ENCODE measurements around the gene FOXK1. TPM values are rescaled to one million over a fixed set of nuclear protein-coding genes. Genes with fewer than 3 reads are reported as not detected.
A peak's percentile ranks its signal among the peaks of the same experiment; 100 is the strongest.

FOXK1 gene
- total and polyA plus RNA-seq, 9 of the 15 experiments (the other 6 are each of a cell fraction or from before 2014, with no cell fraction given) = 0.32 to 45.5 (median 8.1) TPM

- TF ChIP-seq ZNF518B (CRISPR knock-in tag; IDR thresholded peaks at IDR 0.05) = no peak
- no peak for TF ChIP-seq PKNOX1 (IDR thresholded peaks at IDR 0.05)
Observed at GRCh38 chr7:4772306-4772705, 90.2 kb downstream of the FOXK1 start (continued).

- ATAC-seq (no peak), DNase-seq (ENCODE audit: extremely low read depth in 1 of 4, low spot score in 3 of 4) (no peak), FAIRE-seq (no peak)
- H3K36me3 ChIP-seq (ENCODE audit: control insufficient read depth, insufficient read depth, low read length) = peaks cover 18% of the 10 kb centered on the region; the same call in 2 of the 3 replicates
- POLR2A ChIA-PET = interaction anchor here (0.6 to 1.1 kb wide), 3 partner anchors 11 to 18 kb away, joined by 3 to 4 read pairs (median 3); no protein-coding TSS in a partner anchor
- in situ Hi-C loops (cut with MboI) (no loop called here), intact Hi-C loops (cut with micrococcal nuclease) (no loop called here)
- peaks cover 19 to 24% of the 10 kb centered on the region in 2 experiments for H3K4me1 ChIP-seq (replicated peaks in 1 of 2; ENCODE audit: control insufficient read depth in 2 of 2, insufficient read depth in 2 of 2, low read length in 2 of 2)
- H2AFZ ChIP-seq (ENCODE audit: low read depth, low read length) = no peak overlapping the region
- H3K9ac ChIP-seq (ENCODE audit: insufficient read depth in 1 of 2, low read depth in 2 of 2, low read length in 2 of 2) = peak overlapping the region in 1 of 2 experiments; percentile 95; a peak in 1 of 4 replicates
- H3K9me3 ChIP-seq (replicated peaks; ENCODE audit: control insufficient read depth, insufficient read depth, low read depth, low read length) = no peaks in the 10 kb centered on the region
- peak overlapping the region; percentile 88 for H3K4me2 ChIP-seq (ENCODE audit: insufficient read depth, low read length)
- TF ChIP-seq HSF4 (CRISPR knock-in tag; IDR thresholded peaks at IDR 0.05; ENCODE audit: borderline replicate concordance) = no peak
- TF ChIP-seq ZKSCAN8 (CRISPR knock-in tag; IDR thresholded peaks at IDR 0.05) = no peak
- no peak for TF ChIP-seq OTX1 (CRISPR knock-in tag; IDR thresholded peaks at IDR 0.05)
- peak in 1 of 2 experiments; percentile 92; a peak in 2 of 4 replicates for TF ChIP-seq MLLT1 (IDR thresholded peaks at IDR 0.05)
- no peak for TF ChIP-seq CHD1 (IDR thresholded peaks at IDR 0.05; ENCODE audit: low read length)
- TF ChIP-seq THRAP3 (IDR thresholded peaks at IDR 0.05; ENCODE audit: borderline replicate concordance) = peak; percentile 41; the same call in 1 of the 2 replicates
- no peaks in the 10 kb centered on the region for H3K27me3 ChIP-seq (ENCODE audit: control insufficient read depth in 2 of 2, insufficient read depth in 2 of 2, low read length in 2 of 2)
- H3K27ac ChIP-seq (ENCODE audit: extremely low read depth, low read depth, low read length) = no peak overlapping the region
- CTCF ChIA-PET (ENCODE audit: low intra/inter-chr PET ratio) = no interaction called here
- 0 out of 2 replicates have a peak, but pooled peaks cover 3% of the 10 kb centered on the region for H4K20me1 ChIP-seq (replicated peaks; ENCODE audit: control insufficient read depth, insufficient read depth, low read length)
- BruUV-seq (replicated peaks) = no TSS peak
- H3K79me2 ChIP-seq (ENCODE audit: control insufficient read depth, insufficient read depth, low read length) = peaks cover 23% of the 10 kb centered on the region
- peaks cover 3% of the 10 kb centered on the region for H3K9me1 ChIP-seq (ENCODE audit: control insufficient read depth, insufficient read depth, low read length)
- no peak overlapping the region for H3K4me3 ChIP-seq
- 72% methylated on average over 12 of the region's 12 CpGs for WGBS (ENCODE audit: insufficient coverage, low coverage, missing lambda C conversion rate)
Observed at GRCh38 chr7:4774007-4774406, 91.9 kb downstream of the FOXK1 start.

Data from K562 (cell line).